Measurements from ENCODE around the gene OR2T35. TPM values are rescaled to one million over a fixed set of nuclear protein-coding genes. Genes with fewer than 3 reads are reported as not detected.

Gene OR2T35
- total and polyA plus RNA-seq, 2 experiments from 2014 or later = not detected

DNA sequence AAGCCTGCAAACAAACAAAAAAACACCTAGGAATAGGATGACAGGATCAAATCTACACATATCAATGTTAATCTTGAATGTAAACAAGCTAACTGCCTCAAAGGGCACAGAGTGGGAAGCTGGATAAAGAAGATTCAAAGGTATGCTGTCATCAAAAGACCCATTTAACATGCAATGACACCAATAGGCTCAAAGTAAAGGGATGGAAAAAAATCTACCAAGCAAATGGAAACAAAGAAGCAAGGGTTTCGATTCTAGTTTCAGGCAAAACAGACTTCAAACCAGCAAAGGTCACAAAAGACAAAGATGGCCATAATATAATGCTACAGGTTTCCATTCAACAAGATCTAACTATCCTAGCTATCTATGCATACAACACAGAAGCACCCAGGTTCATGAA, 31.3 kb downstream of the OR2T35 start:
- no peak overlapping the region for H3K4me3 ChIP-seq
- no peak for DNase-seq
- H3K27me3 ChIP-seq (replicated peaks; ENCODE audit: insufficient read depth) = no peaks in the 10 kb centered on the region
- no peaks in the 10 kb centered on the region for H4K20me1 ChIP-seq (ENCODE audit: insufficient read depth)
- no peaks in the 10 kb centered on the region for H3K9me2 ChIP-seq (ENCODE audit: insufficient read depth)
- in situ Hi-C loops (cut with MboI) = no loop called here
- TF ChIP-seq EZH2 (IDR thresholded peaks at IDR 0.05; ENCODE audit: insufficient read depth, poor library complexity, severe bottlenecking) (no peak), EZH2phosphoT487 (IDR thresholded peaks at IDR 0.05; ENCODE audit: insufficient read depth, low read depth) (no peak)
- no peaks in the 10 kb centered on the region for H3F3A ChIP-seq (ENCODE audit: insufficient read depth)
- no peak overlapping the region for H3K9ac ChIP-seq
- WGBS, 2 experiments (ENCODE audit: low coverage in 1 of 2, low lambda C conversion rate in 2 of 2, missing lambda C conversion rate in 2 of 2) = 0 to 6% methylated on average over 1 of the region's 1 CpG
- no peak overlapping the region for H3K27ac ChIP-seq
- H2AFZ ChIP-seq = no peak overlapping the region
- no peaks in the 10 kb centered on the region for H3K9me3 ChIP-seq (ENCODE audit: low read depth)
- H3K36me3 ChIP-seq (ENCODE audit: low read depth) = no peaks in the 10 kb centered on the region
- no peaks in the 10 kb centered on the region for H3K79me2 ChIP-seq (ENCODE audit: insufficient read depth)
- H3K4me1 ChIP-seq (ENCODE audit: insufficient read depth) = no peaks in the 10 kb centered on the region
- no peak overlapping the region for H3K4me2 ChIP-seq (ENCODE audit: unreplicated experiment)

DNA sequence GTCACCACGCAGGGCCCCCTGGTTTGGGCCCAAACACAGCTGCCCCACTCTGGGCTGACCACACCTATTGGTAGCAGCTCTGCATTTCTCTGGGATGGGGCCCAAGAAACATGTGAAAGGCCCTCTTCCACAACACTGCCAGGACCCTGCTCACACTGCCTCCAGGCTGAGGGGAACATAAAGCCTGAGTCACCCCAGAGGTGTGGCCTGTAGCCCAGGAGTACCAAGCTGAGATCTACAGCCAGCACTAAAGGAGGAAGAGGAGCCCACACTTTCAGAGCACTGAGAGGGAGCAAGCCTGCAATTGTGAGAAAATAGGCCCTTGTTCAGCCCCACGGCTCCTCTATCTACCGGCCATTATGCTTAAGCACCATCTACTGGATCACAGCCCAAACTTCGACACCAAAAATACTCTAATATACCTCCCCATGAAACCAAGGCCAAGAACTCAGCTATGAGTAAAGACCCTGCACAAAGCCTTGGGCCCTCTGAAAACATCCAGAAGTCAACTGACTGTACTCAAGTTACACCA, 33.1 kb downstream of the OR2T35 start:
- H3K27me3 ChIP-seq (replicated peaks; ENCODE audit: insufficient read depth) = no peaks in the 10 kb centered on the region

DNA sequence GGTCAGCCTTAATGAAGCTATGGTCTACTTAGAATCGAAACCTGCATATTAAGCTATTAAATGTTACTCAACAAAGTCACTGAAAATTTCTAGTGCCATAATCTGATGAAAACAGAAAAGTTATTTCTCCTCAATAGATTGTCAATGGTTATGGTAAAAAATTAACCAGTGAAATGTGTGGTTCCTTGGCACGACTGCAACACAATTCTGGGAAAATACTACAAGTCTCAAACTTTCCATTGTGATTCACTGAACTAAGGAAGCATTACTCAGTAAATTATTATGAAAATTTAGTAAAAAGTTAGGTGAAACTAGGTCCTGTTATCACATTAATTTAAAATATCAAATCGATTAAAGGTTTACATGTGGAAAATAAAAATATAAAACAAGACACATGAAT, 34.8 kb downstream of the OR2T35 start:
- Histone ChIP-seq H3K9me2 (ENCODE audit: insufficient read depth) (no peaks in the 10 kb centered on the region), H3K79me2 (ENCODE audit: insufficient read depth) (no peaks in the 10 kb centered on the region), H3F3A (ENCODE audit: insufficient read depth) (no peaks in the 10 kb centered on the region), H3K27ac (no peak overlapping the region), H2AFZ (no peak overlapping the region), H3K36me3 (ENCODE audit: low read depth) (no peaks in the 10 kb centered on the region), H3K4me2 (ENCODE audit: unreplicated experiment) (no peak overlapping the region), H3K4me3 (no peak overlapping the region), H3K9me3 (ENCODE audit: low read depth) (no peaks in the 10 kb centered on the region), H4K20me1 (ENCODE audit: insufficient read depth) (no peaks in the 10 kb centered on the region), H3K9ac (no peak overlapping the region), H3K27me3 (replicated peaks; ENCODE audit: insufficient read depth) (no peaks in the 10 kb centered on the region), H3K4me1 (ENCODE audit: insufficient read depth) (no peaks in the 10 kb centered on the region)
- WGBS, 2 experiments (ENCODE audit: low coverage in 1 of 2, low lambda C conversion rate in 2 of 2, missing lambda C conversion rate in 2 of 2) = 11 to 18% methylated on average over 3 of the region's 3 CpGs
- in situ Hi-C loops (cut with MboI) = no loop called here
- TF ChIP-seq EZH2 (IDR thresholded peaks at IDR 0.05; ENCODE audit: insufficient read depth, poor library complexity, severe bottlenecking) = no peak
- no peak for TF ChIP-seq EZH2phosphoT487 (IDR thresholded peaks at IDR 0.05; ENCODE audit: insufficient read depth, low read depth)
- no peak for DNase-seq

More for the DNA sequence above, 33.1 kb downstream of the OR2T35 start:
- DNase-seq = no peak
- Histone ChIP-seq H2AFZ (no peak overlapping the region), H3K4me3 (no peak overlapping the region), H3F3A (ENCODE audit: insufficient read depth) (no peaks in the 10 kb centered on the region), H3K4me1 (ENCODE audit: insufficient read depth) (no peaks in the 10 kb centered on the region), H4K20me1 (ENCODE audit: insufficient read depth) (no peaks in the 10 kb centered on the region), H3K9ac (no peak overlapping the region), H3K79me2 (ENCODE audit: insufficient read depth) (no peaks in the 10 kb centered on the region), H3K4me2 (ENCODE audit: unreplicated experiment) (no peak overlapping the region), H3K9me2 (ENCODE audit: insufficient read depth) (no peaks in the 10 kb centered on the region), H3K9me3 (ENCODE audit: low read depth) (no peaks in the 10 kb centered on the region), H3K36me3 (ENCODE audit: low read depth) (no peaks in the 10 kb centered on the region), H3K27ac (no peak overlapping the region)
- in situ Hi-C loops (cut with MboI) = no loop called here
- WGBS, 2 experiments (ENCODE audit: low coverage in 1 of 2, low lambda C conversion rate in 2 of 2, missing lambda C conversion rate in 2 of 2) = 14 to 15% methylated on average over 4 of the region's 4 CpGs
- TF ChIP-seq EZH2 (IDR thresholded peaks at IDR 0.05; ENCODE audit: insufficient read depth, poor library complexity, severe bottlenecking) (no peak), EZH2phosphoT487 (IDR thresholded peaks at IDR 0.05; ENCODE audit: insufficient read depth, low read depth) (no peak)

DNA sequence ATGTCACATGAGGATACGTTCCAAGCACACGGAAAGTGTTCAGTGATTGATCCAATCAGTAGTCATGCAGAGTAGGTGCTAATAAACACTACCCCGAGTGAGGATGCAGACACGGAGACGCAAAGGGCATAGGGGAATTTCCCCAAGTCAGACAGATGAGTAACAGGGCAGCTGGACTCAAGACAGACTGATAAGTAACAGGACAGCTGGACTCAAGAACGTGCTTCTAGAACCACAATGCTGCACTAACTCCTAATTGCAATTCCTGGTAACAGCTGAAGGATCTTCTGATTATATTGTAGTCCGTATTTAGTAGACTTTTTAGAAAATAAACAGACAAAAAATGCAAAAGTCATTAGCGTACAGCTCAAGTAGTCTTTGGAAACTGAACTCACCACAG, 45.7 kb downstream of the OR2T35 start:
- Histone ChIP-seq H3K9me2 (ENCODE audit: insufficient read depth) (peaks cover 3% of the 10 kb centered on the region; the same call in 1 of the 2 replicates), H3K4me1 (ENCODE audit: insufficient read depth) (no peaks in the 10 kb centered on the region), H3K9me3 (ENCODE audit: low read depth) (no peaks in the 10 kb centered on the region), H3F3A (ENCODE audit: insufficient read depth) (no peaks in the 10 kb centered on the region), H3K4me2 (ENCODE audit: unreplicated experiment) (no peak overlapping the region), H3K27ac (no peak overlapping the region), H3K9ac (no peak overlapping the region), H2AFZ (no peak overlapping the region), H3K79me2 (ENCODE audit: insufficient read depth) (no peaks in the 10 kb centered on the region), H3K4me3 (no peak overlapping the region), H3K36me3 (ENCODE audit: low read depth) (no peaks in the 10 kb centered on the region), H3K27me3 (replicated peaks; ENCODE audit: insufficient read depth) (no peaks in the 10 kb centered on the region), H4K20me1 (ENCODE audit: insufficient read depth) (no peaks in the 10 kb centered on the region)
- DNase-seq = no peak
- in situ Hi-C loops (cut with MboI) = no loop called here
- WGBS, 2 experiments (ENCODE audit: low coverage in 1 of 2, low lambda C conversion rate in 2 of 2, missing lambda C conversion rate in 2 of 2) = 27 to 28% methylated on average over 8 of the region's 8 CpGs
- TF ChIP-seq EZH2phosphoT487 (IDR thresholded peaks at IDR 0.05; ENCODE audit: insufficient read depth, low read depth) = no peak
- no peak for TF ChIP-seq EZH2 (IDR thresholded peaks at IDR 0.05; ENCODE audit: insufficient read depth, poor library complexity, severe bottlenecking)

DNA sequence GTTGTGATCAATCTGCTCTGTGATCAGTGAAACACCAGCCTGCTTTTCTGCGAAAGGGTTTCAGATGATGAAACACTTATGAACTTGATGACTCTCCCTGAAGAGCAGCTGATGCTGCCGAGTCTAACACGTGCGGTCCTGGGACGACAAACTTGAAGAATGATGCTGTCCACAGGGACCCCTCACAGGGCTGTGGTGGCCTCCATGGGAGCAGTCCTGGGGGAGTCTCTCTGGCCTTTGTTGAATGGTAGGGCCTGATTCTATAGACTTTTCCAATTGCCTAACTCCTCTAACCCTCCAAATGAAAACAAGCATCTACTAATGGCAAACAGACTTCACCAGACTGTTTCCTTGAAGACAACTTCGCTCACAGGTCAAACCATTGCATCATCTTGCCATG, 47.5 kb downstream of the OR2T35 start, which contains the start of gene OR2T10:
Gene OR2T10, minus strand, starts transcription at position 112 of the 400 bp plus-strand sequence. CDS start 3,932 bp downstream, outside the sequence.
- Histone ChIP-seq H3K36me3 (ENCODE audit: low read depth) (no peaks in the 10 kb centered on the region), H3F3A (ENCODE audit: insufficient read depth) (no peaks in the 10 kb centered on the region), H3K9me2 (ENCODE audit: insufficient read depth) (peaks cover 3% of the 10 kb centered on the region; the same call in 1 of the 2 replicates), H3K4me2 (ENCODE audit: unreplicated experiment) (no peak within 1 kb of the TSS), H3K4me1 (ENCODE audit: insufficient read depth) (no peaks in the 10 kb centered on the region), H3K9ac (no peak within 1 kb of the TSS), H3K9me3 (ENCODE audit: low read depth) (no peaks in the 10 kb centered on the region), H3K4me3 (no peak within 1 kb of the TSS), H3K27me3 (replicated peaks; ENCODE audit: insufficient read depth) (no peaks in the 10 kb centered on the region), H2AFZ (no peak within 1 kb of the TSS), H3K79me2 (ENCODE audit: insufficient read depth) (no peaks in the 10 kb centered on the region), H3K27ac (no peak within 1 kb of the TSS), H4K20me1 (ENCODE audit: insufficient read depth) (no peaks in the 10 kb centered on the region)
- TF ChIP-seq EZH2 (IDR thresholded peaks at IDR 0.05; ENCODE audit: insufficient read depth, poor library complexity, severe bottlenecking) = no peak
- 28 to 30% methylated on average over 6 of the region's 6 CpGs for WGBS, 2 experiments (ENCODE audit: low coverage in 1 of 2, low lambda C conversion rate in 2 of 2, missing lambda C conversion rate in 2 of 2)
- in situ Hi-C loops (cut with MboI) = no loop called here
- no peak for DNase-seq

Data from GM23248 (cell line).